Measurements from ENCODE around the gene UBAP2. TPM values are rescaled to one million over a fixed set of nuclear protein-coding genes. Genes with fewer than 3 reads are reported as not detected.

Gene UBAP2
- polyA plus RNA-seq, 1 experiment: 17.5 TPM

GRCh38 chr9:34010979-34011378 lies 37.7 kb downstream of the UBAP2 start:
- POLR2A ChIA-PET: no interaction called here
- CTCF ChIA-PET: interaction anchor here (0.5 to 2.5 kb wide), 6 partner anchors 12 to 242 kb away, joined by 3 to 12 read pairs (median 4); no protein-coding TSS in a partner anchor
- TF ChIP-seq CTCF (IDR thresholded peaks at IDR 0.05; ENCODE audit: low read depth, low read length): peak; percentile 44
- Histone ChIP-seq H3K27ac (ENCODE audit: low read depth, low read length) (no peak overlapping the region), H3K9me3 (ENCODE audit: control insufficient read depth, insufficient read depth, low read length) (no peaks in the 10 kb centered on the region), H3K27me3 (ENCODE audit: control insufficient read depth, insufficient read depth, low read length) (no peaks in the 10 kb centered on the region), H3K4me3 (ENCODE audit: low read depth, low read length) (no peak overlapping the region)
- DNase-seq (ENCODE audit: low read depth, low spot score): no peak

GRCh38 chr9:34001951-34002350 lies 46.7 kb downstream of the UBAP2 start:
- DNase-seq (ENCODE audit: low read depth, low spot score): no peak
- H3K9me3 ChIP-seq (ENCODE audit: control insufficient read depth, insufficient read depth, low read length): no peaks in the 10 kb centered on the region
- no peak overlapping the region for H3K4me3 ChIP-seq (ENCODE audit: low read depth, low read length)
- ChIA-PET POLR2A (interaction anchor here (0.8 kb wide), 1 partner anchor 47 kb away, joined by 3 read pairs; no protein-coding TSS in a partner anchor), CTCF (no interaction called here)
- no peaks in the 10 kb centered on the region for H3K27me3 ChIP-seq (ENCODE audit: control insufficient read depth, insufficient read depth, low read length)
- TF ChIP-seq CTCF (IDR thresholded peaks at IDR 0.05; ENCODE audit: low read depth, low read length): no peak
- no peak overlapping the region for H3K27ac ChIP-seq (ENCODE audit: low read depth, low read length)

GRCh38 chr9:34001298-34001697 lies 47.4 kb downstream of the UBAP2 start:
- no peak for TF ChIP-seq CTCF (IDR thresholded peaks at IDR 0.05; ENCODE audit: low read depth, low read length)
- Histone ChIP-seq H3K27me3 (ENCODE audit: control insufficient read depth, insufficient read depth, low read length) (no peaks in the 10 kb centered on the region), H3K27ac (ENCODE audit: low read depth, low read length) (no peak overlapping the region), H3K9me3 (ENCODE audit: control insufficient read depth, insufficient read depth, low read length) (no peaks in the 10 kb centered on the region), H3K4me3 (ENCODE audit: low read depth, low read length) (no peak overlapping the region)
- POLR2A ChIA-PET: interaction anchor here (0.8 kb wide), 1 partner anchor 48 kb away, joined by 3 read pairs; no protein-coding TSS in a partner anchor
- no peak for DNase-seq (ENCODE audit: low read depth, low spot score)
- CTCF ChIA-PET: no interaction called here

- TF ChIP-seq CTCF (IDR thresholded peaks at IDR 0.05; ENCODE audit: low read depth, low read length): no peak
- Histone ChIP-seq H3K27me3 (ENCODE audit: control insufficient read depth, insufficient read depth, low read length) (no peaks in the 10 kb centered on the region), H3K4me3 (ENCODE audit: low read depth, low read length) (no peak overlapping the region), H3K9me3 (ENCODE audit: control insufficient read depth, insufficient read depth, low read length) (no peaks in the 10 kb centered on the region), H3K27ac (ENCODE audit: low read depth, low read length) (no peak overlapping the region)
- CTCF ChIA-PET: no interaction called here
- no peak for DNase-seq (ENCODE audit: low read depth, low spot score)
- POLR2A ChIA-PET: interaction anchor here (0.6 to 0.7 kb wide), 2 partner anchors 78 to 275 kb away, joined by 3 to 4 read pairs; no protein-coding TSS in a partner anchor
Observed at GRCh38 chr9:33995449-33995848, 53.2 kb downstream of the UBAP2 start.

- ChIA-PET POLR2A (no interaction called here), CTCF (interaction anchor here (0.5 to 1.6 kb wide), 4 partner anchors 9 to 180 kb away, joined by 3 to 5 read pairs (median 4); no protein-coding TSS in a partner anchor)
- no peak for DNase-seq (ENCODE audit: low read depth, low spot score)
Observed at GRCh38 chr9:33993104-33993503, 55.6 kb downstream of the UBAP2 start.

More at GRCh38 chr9:33993104-33993503, 55.6 kb downstream of the UBAP2 start:
- Histone ChIP-seq H3K4me3 (ENCODE audit: low read depth, low read length) (no peak overlapping the region), H3K27ac (ENCODE audit: low read depth, low read length) (no peak overlapping the region), H3K27me3 (ENCODE audit: control insufficient read depth, insufficient read depth, low read length) (no peaks in the 10 kb centered on the region), H3K9me3 (ENCODE audit: control insufficient read depth, insufficient read depth, low read length) (no peaks in the 10 kb centered on the region)
- TF ChIP-seq CTCF (IDR thresholded peaks at IDR 0.05; ENCODE audit: low read depth, low read length): no peak
